ENCODE results near the gene ZNF653. TPM values are rescaled to one million over a fixed set of nuclear protein-coding genes. Genes with fewer than 3 reads are reported as not detected.

Gene ZNF653
- total RNA-seq, 2 experiments from 2014 or later, result 14.1 to 21.5 TPM

GRCh38 chr19:11448923-11449554, 56.6 kb downstream of the ZNF653 start:
- CTCF ChIA-PET (ENCODE audit: unreplicated experiment), result no interaction called here
- intact Hi-C loops (cut with micrococcal nuclease; ENCODE audit: unreplicated experiment), result no loop called here
- no peaks in the 10 kb centered on the region for H4K20me1 ChIP-seq (ENCODE audit: insufficient read depth, low read length)

GRCh38 chr19:11448410-11448809, 57.2 kb downstream of the ZNF653 start:
- Histone ChIP-seq H3K9me3 (ENCODE audit: low read length) (no peaks in the 10 kb centered on the region), H3K4me1 (ENCODE audit: insufficient read depth, low read length, poor library complexity, severe bottlenecking) (peaks cover 12% of the 10 kb centered on the region), H3K4me2 (ENCODE audit: low read length) (no peak overlapping the region), H4K20me1 (ENCODE audit: insufficient read depth, low read length) (no peaks in the 10 kb centered on the region), H3K27ac (ENCODE audit: low read depth, low read length, poor library complexity, severe bottlenecking) (no peak overlapping the region), H3K79me2 (ENCODE audit: insufficient read depth, low read depth, low read length) (no peaks in the 10 kb centered on the region), H3K4me3 (ENCODE audit: low read depth, low read length, poor library complexity, severe bottlenecking) (no peak overlapping the region), H2AFZ (ENCODE audit: low read length) (no peak overlapping the region), H3K9me2 (ENCODE audit: insufficient read depth, low read length) (no peaks in the 10 kb centered on the region), H3K36me3 (ENCODE audit: insufficient read depth, low read length) (peaks cover 73% of the 10 kb centered on the region)
- no peak for DNase-seq (ENCODE audit: low spot score)
- no TSS peak for BruUV-seq (replicated peaks)
- ChIA-PET CTCF (ENCODE audit: unreplicated experiment) (no interaction called here), POLR2A (no interaction called here)
- TF ChIP-seq EZH2phosphoT487 (IDR thresholded peaks at IDR 0.05; ENCODE audit: borderline replicate concordance, low read depth, low read length) (no peak), CTCF (conservative IDR thresholded peaks at IDR 0.05; ENCODE audit: low read length) (no peak)
- intact Hi-C loops (cut with micrococcal nuclease; ENCODE audit: unreplicated experiment), result no loop called here

More at GRCh38 chr19:11448923-11449554, 56.6 kb downstream of the ZNF653 start:
- H3K9me2 ChIP-seq (ENCODE audit: insufficient read depth, low read length), result no peaks in the 10 kb centered on the region
- peaks cover 66% of the 10 kb centered on the region for H3K36me3 ChIP-seq (ENCODE audit: insufficient read depth, low read length)
- POLR2A ChIA-PET, result no interaction called here
- no TSS peak for BruUV-seq (replicated peaks)
- no peaks in the 10 kb centered on the region for H3K9me3 ChIP-seq (ENCODE audit: low read length)
- no peak overlapping the region for H2AFZ ChIP-seq (ENCODE audit: low read length)
- H3K4me1 ChIP-seq (ENCODE audit: insufficient read depth, low read length, poor library complexity, severe bottlenecking), result peaks cover 12% of the 10 kb centered on the region
- TF ChIP-seq CTCF (conservative IDR thresholded peaks at IDR 0.05; ENCODE audit: low read length) (no peak), EZH2phosphoT487 (IDR thresholded peaks at IDR 0.05; ENCODE audit: borderline replicate concordance, low read depth, low read length) (no peak)
- no peaks in the 10 kb centered on the region for H3K79me2 ChIP-seq (ENCODE audit: insufficient read depth, low read depth, low read length)
- H3K4me2 ChIP-seq (ENCODE audit: low read length), result no peak overlapping the region
- H3K4me3 ChIP-seq (ENCODE audit: low read depth, low read length, poor library complexity, severe bottlenecking), result no peak overlapping the region
- H3K27ac ChIP-seq (ENCODE audit: low read depth, low read length, poor library complexity, severe bottlenecking), result no peak overlapping the region
- no peak for DNase-seq (ENCODE audit: low spot score)

Measured in OCI-LY7 (cell line).